HG03066 (cell line): ENCODE measurements around the gene NOTCH2.

Experiments
- ATAC-seq: cut with Tn5 transposase; IDR thresholded peaks from one replicate; pipeline ENCODE4 v1.9.1; 2021; ENCODE audit warnings: low read depth; ENCODE audit not compliant: unreplicated experiment

The NOTCH2 gene

DNA sequence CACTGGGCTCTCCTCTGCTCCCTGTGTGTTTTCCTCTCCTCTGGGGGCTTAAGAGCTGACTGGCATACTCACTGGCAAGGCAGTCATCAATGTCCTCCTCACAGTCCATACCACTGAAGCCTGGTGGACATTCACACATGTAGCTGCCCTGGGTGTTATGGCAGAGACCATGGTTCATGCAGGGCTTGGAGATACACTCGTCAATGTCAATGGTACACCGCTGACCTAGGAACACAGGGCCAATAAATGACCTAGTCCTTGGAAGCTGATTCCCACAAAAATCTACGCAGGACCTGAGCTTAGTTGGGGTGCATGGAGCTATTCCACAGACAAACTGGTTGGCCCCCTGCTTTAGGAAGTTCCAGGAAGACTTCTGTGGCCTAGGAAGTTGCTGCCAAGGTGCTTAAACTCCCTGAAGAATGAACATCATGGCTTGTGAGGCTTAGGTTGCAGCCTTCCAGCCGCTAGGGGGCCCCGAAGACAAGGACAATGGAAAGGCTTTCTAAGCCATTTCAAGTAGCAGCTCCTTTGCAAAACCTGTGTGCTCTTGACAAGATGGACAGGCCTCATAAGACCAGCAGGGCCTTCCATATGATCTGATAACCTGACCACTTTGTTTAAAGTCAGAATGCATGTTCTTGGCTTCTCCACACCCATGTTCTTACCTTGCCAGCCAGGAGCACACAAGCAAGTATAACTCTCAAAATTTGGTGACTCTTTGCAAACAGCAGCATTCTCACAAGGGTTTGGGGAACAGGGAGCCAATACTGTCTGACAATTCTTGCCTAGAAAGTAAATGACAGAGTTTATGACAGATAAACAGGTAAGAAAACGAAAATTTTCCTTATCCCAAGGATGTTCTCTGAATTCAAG is 120.9 kb downstream of the NOTCH2 start:
- ATAC-seq, result peak; percentile 76

- ATAC-seq, result no peak
These were observed 122.0 kb downstream of the NOTCH2 start for GRCh38 chr1:119947468-119947867.

DNA sequence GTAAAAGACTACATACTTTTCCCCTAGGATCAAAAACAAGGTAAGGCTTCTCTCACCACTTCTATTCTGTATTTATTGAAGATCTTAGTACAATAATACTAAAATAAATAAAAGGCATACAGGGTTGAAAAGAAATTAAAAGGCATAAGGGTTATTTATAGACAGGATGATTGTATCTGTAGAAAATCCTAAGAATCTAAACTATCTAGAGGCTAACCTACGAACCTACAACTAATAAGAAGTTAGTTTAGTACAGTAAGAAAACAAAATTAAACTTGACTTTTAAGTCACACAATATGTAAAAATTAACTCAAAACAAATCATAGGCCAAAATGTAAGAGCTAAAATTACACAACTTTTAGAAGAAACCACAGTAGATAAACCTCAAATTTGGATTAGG is 122.7 kb downstream of the NOTCH2 start:
- ATAC-seq, result no peak

DNA sequence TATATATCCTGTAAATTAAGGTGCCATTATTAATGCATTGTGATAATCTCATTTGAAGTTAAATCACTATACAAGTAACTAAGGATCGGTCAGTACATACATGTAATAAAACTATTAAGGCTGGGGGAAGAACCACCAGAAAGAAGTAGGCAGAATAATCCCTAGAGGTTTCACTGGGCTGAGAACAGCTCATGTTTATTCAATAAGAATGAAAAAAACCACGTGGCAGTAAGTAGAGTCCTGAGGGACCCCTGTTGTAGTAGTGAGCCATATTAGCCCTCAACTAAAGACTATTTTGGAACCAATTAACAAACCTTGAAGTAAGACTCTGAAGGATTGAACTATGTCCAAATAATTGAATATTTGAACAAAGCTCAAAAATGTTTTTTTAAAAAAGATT is 126.2 kb downstream of the NOTCH2 start:
- no peak for ATAC-seq

DNA sequence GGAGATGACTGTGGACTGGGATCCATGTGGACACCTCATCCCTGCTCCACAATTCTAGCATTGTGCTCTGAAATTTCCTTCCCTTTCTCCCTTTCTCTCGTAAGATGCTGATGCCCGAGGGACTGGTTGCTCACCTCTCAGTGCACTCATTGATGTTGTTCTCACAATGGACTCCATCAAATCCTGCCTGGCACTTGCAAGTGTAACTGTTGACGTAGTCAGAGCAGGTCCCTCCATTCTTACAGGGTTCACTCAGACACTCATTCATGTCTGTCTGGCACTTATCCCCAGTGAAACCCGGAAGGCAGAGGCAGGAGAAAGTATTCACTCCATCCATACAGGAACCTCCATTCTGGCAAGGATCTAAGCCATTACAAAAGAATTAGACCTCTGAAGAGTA is 128.1 kb downstream of the NOTCH2 start:
- no peak for ATAC-seq

DNA sequence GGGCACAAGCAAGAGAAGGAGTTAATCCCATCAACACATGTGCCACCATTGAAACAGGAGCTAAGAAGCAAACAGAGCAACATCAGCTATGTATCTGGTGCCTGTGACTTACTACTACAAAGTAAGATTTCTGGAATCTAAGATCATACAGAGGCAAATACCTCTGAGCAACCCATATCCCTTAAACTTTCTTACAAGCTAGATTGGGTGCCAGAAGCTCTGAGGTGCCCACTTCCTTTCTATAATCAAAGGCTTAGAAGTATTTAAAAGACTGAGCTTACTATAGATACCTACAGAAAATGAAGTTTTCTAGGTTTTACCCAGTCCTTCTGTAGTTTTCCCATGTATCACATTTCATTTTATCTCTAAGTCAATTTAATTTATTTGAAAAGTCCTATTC is 128.8 kb downstream of the NOTCH2 start:
- ATAC-seq, result no peak

GRCh38 chr1:119937198-119937597 is 132.3 kb downstream of the NOTCH2 start:
- ATAC-seq, result no peak

DNA sequence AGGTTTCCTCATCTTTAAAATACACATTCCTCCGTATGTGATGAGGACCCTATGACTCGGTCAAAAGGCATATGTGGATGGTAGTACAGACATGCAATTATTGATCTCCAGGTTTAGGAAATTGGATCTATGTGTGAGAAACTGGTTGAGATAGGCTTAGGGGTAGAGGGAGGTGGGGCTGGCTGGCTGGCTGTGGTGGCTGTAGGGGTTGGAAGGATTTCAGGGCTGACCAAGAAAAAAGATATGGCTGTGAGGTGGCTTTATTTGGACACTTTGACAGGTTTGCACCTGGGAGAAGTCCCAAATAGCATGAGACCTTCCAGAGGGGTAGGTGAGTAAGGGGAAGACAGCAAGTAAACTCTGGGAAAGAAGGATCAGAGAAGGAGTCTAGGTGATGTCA is 133.5 kb downstream of the NOTCH2 start:
- no peak for ATAC-seq

GRCh38 chr1:119935373-119935772 is 134.1 kb downstream of the NOTCH2 start:
- no peak for ATAC-seq

GRCh38 chr1:119933397-119933796 is 136.1 kb downstream of the NOTCH2 start:
- ATAC-seq, result no peak

- ATAC-seq, result no peak
These were observed 139.7 kb downstream of the NOTCH2 start for GRCh38 chr1:119929643-119930315.

DNA sequence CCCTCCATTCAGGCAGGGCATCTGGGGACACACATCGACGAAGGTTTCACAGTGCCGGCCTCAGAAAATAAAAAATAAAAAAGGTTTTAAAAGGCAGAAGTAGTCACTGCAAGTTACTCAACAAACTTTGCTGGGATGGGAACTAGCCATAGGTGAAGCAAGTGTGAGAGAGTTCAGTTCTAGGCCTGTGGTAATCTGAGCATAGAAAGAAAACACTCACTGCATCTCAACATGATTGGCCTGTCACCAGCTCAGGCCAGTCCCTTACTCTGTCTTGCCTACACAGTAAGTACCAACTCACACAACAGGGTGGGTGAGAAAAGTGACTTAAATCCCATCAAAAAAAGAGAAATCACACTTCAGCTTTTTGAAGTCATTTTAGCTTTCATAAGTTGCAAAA is 142.9 kb downstream of the NOTCH2 start:
- ATAC-seq, result no peak

GRCh38 chr1:119924948-119925898 is 144.2 kb downstream of the NOTCH2 start:
- no peak for ATAC-seq

GRCh38 chr1:119920104-119920968 is 149.1 kb downstream of the NOTCH2 start:
- no peak for ATAC-seq

GRCh38 chr1:119919241-119919640 is 150.2 kb downstream of the NOTCH2 start:
- no peak for ATAC-seq

- ATAC-seq, result no peak
These were observed 151.2 kb downstream of the NOTCH2 start for GRCh38 chr1:119918301-119918700.

DNA sequence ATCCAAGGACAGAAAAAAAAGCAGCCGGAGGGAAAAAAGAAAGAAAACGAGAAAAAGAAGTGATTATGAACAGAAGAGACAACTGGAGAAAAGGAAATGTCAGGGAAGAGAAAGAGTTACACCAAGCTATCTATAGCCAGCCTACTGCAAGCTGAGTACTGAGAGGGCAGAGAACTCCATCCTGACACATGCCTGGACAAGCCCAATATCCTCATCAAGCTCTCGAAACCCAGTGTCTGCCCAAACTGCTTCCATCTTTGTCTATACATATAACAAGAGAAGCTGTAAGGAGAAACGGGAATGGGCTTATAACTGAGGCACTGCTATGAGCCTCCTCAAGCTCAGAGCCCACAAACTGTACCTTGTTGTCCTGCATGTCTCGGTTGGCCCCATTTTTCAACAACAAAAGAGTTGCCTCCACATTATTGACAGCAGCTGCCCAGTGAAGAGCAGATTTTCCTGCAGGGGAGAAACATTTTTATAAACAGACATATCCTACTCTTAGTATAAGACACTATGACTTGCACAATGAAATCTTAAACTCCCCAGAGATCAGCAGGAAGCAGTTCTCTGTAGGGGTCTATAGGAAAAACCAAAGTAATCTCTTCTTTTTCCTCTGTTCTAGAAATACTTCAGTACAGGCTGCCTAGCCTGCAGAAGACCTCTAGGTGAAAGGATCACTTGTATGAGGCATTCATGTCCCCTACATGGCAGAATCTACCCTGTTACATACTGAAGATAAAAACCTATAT is 152.0 kb downstream of the NOTCH2 start:
- ATAC-seq, result no peak

GRCh38 chr1:119915517-119915916 is 153.9 kb downstream of the NOTCH2 start:
- no peak for ATAC-seq

- no peak for ATAC-seq
These were observed 155.4 kb downstream of the NOTCH2 start for GRCh38 chr1:119914071-119914470.
